Ascending aorta (tissue), 2 donors: ENCODE measurements around the gene C10orf105. TPM values are rescaled to one million over a fixed set of nuclear protein-coding genes. Genes with fewer than 3 reads are reported as not detected.

ENCODE experiments used
- DNase-seq, 2 donors: peaks; one replicate each; pipeline ENCODE4 v3.0.0-alpha.2; 2019; ENCODE audit warnings: low spot score in 2 of 2
- H3K27ac ChIP-seq, 2 donors: fragments of 200-600 bp; sonication (generic); one replicate each; pipeline ENCODE4 v1.5.1; 2016 to 2017; ENCODE audit warnings: mild to moderate bottlenecking in 1 of 2
- H3K27me3 ChIP-seq: fragments of 200-600 bp; sonication (generic); one replicate; pipeline ENCODE4 v1.5.1; 2017
- H3K36me3 ChIP-seq, 2 donors: fragments of 200-600 bp; sonication (generic); one replicate each; pipeline ENCODE4 v1.5.1; 2016
- H3K4me1 ChIP-seq, 2 donors: fragments of 200-600 bp; sonication (generic); one replicate each; pipeline ENCODE4 v1.5.1; 2016 to 2017; ENCODE audit warnings: mild to moderate bottlenecking in 1 of 2
- H3K4me3 ChIP-seq, 2 donors: fragments of 200-600 bp; sonication (generic); one replicate each; pipeline ENCODE4 v1.5.1; 2016 to 2017; ENCODE audit warnings: mild to moderate bottlenecking in 1 of 2
- H3K9me3 ChIP-seq, 2 donors: fragments of 200-600 bp; sonication (generic); one replicate each; pipeline ENCODE4 v1.5.1; 2016
- CTCF ChIP-seq, 3 experiments: fragments of 200-600 bp in 2 of 3; fragments of 450-650 bp in 1 of 3; sonication (generic) in 2 of 3; IDR thresholded peaks; one replicate each; pipeline ENCODE4 v1.5.1; 2016 to 2019; ENCODE audit warnings: antibody characterized with exemption in 3 of 3, mild to moderate bottlenecking in 1 of 3, moderate library complexity in 1 of 3
- intact Hi-C: fragments of 100-400 bp; cut with DNase I; formaldehyde crosslinking; loops from one replicate; pipeline ENCODE4 v1.15.1; 2023
- total RNA-seq: library from RNA; depleted of rRNA; stranded (reverse); fragments of >200 nt; gene quantifications from one replicate; pipeline ENCODE4 v1.1.0, GENCODE V29; 2016

C10orf105 gene
- total RNA-seq, 1 donor from 2014 or later: not detected

GRCh38 chr10:71737001-71737833, 17.6 kb upstream of the C10orf105 start:
- Histone ChIP-seq H3K9me3 (peaks cover 0 to under 1% of the 10 kb centered on the region in 2 donors), H3K27ac (no peak overlapping the region), H3K4me3 (no peak overlapping the region), H3K4me1 (no peaks in the 10 kb centered on the region), H3K27me3 (no peaks in the 10 kb centered on the region), H3K36me3 (no peaks in the 10 kb centered on the region)
- intact Hi-C loops: no loop called here
- no peak for DNase-seq
- TF ChIP-seq CTCF (IDR thresholded peaks at IDR 0.05): no peak

- intact Hi-C loops: no loop called here
- no peaks in the 10 kb centered on the region for H3K36me3 ChIP-seq
- peak overlapping the region in 1 of 2 donors; percentile 3 for H3K27ac ChIP-seq
Measured at GRCh38 chr10:71736570-71736952, 17.0 kb upstream of the C10orf105 start.

GRCh38 chr10:71735709-71736569, 16.4 kb upstream of the C10orf105 start:
- Histone ChIP-seq H3K36me3 (no peaks in the 10 kb centered on the region), H3K9me3 (no peaks in the 10 kb centered on the region), H3K4me3 (no peak overlapping the region), H3K4me1 (no peaks in the 10 kb centered on the region), H3K27ac (peak overlapping the region; percentile 3 to 22), H3K27me3 (no peaks in the 10 kb centered on the region)
- TF ChIP-seq CTCF (IDR thresholded peaks at IDR 0.05): no peak
- intact Hi-C loops: no loop called here
- no peak for DNase-seq

More at GRCh38 chr10:71736570-71736952, 17.0 kb upstream of the C10orf105 start:
- DNase-seq: no peak
- Histone ChIP-seq H3K27me3 (no peaks in the 10 kb centered on the region), H3K9me3 (no peaks in the 10 kb centered on the region), H3K4me1 (no peaks in the 10 kb centered on the region), H3K4me3 (no peak overlapping the region)
- no peak for TF ChIP-seq CTCF (IDR thresholded peaks at IDR 0.05)

- no peak for DNase-seq
- no peaks in the 10 kb centered on the region for H3K9me3 ChIP-seq
- no peaks in the 10 kb centered on the region for H3K27me3 ChIP-seq
- TF ChIP-seq CTCF (IDR thresholded peaks at IDR 0.05): no peak
- no peak overlapping the region for H3K4me3 ChIP-seq
- intact Hi-C loops: no loop called here
- H3K27ac ChIP-seq: no peak overlapping the region
- H3K36me3 ChIP-seq: no peaks in the 10 kb centered on the region
- H3K4me1 ChIP-seq: no peaks in the 10 kb centered on the region
Measured at GRCh38 chr10:71734797-71735196, 15.2 kb upstream of the C10orf105 start.

GRCh38 chr10:71731791-71732190, 12.2 kb upstream of the C10orf105 start:
- Histone ChIP-seq H3K27me3 (no peaks in the 10 kb centered on the region), H3K36me3 (no peaks in the 10 kb centered on the region), H3K27ac (no peak overlapping the region), H3K9me3 (no peaks in the 10 kb centered on the region), H3K4me1 (peaks cover 11 to 20% of the 10 kb centered on the region in 2 donors), H3K4me3 (no peak overlapping the region)
- no peak for TF ChIP-seq CTCF (IDR thresholded peaks at IDR 0.05)
- no peak for DNase-seq
- intact Hi-C loops: no loop called here
